Measurements from ENCODE around the gene SH3BP5. TPM values are rescaled to one million over a fixed set of nuclear protein-coding genes. Genes with fewer than 3 reads are reported as not detected.

The SH3BP5 gene
- polyA plus RNA-seq, result 24.8 and 25.2 TPM in 2 replicates

GRCh38 chr3:15332405-15333098, at the start of gene SH3BP5:
TSS of gene SH3BP5 (minus strand) at chr3:15332586. CDS start at chr3:15332408, 178 bp downstream.

GRCh38 chr3:15205934-15206661, 126.3 kb downstream of the SH3BP5 start, which contains the start of gene CAPN7:
TSS of gene CAPN7 (plus strand) at chr3:15206246. CDS start at chr3:15206496, 250 bp downstream.

Other genes with a start within 250 kb of the SH3BP5 start
- 8.5 and 10.6 TPM in 2 replicates for gene RBSN, start 233.4 kb downstream of the SH3BP5 start, polyA plus RNA-seq
- 15.4 and 32.0 TPM in 2 replicates for gene CAPN7, start 126.3 kb downstream of the SH3BP5 start, polyA plus RNA-seq
- 43.4 and 54.0 TPM in 2 replicates for gene METTL6, start 95.0 kb upstream of the SH3BP5 start, polyA plus RNA-seq
- gene EAF1, start 95.0 kb upstream of the SH3BP5 start, polyA plus RNA-seq, result 12.6 and 19.5 TPM in 2 replicates
- gene COLQ, start 189.1 kb upstream of the SH3BP5 start, polyA plus RNA-seq, result not detected in 2 replicates

Data from Purkinje cell (primary cell).